CD4-positive, alpha-beta T cell (primary cell): ENCODE results near the gene GMFB. TPM values are rescaled to one million over a fixed set of nuclear protein-coding genes. Genes with fewer than 3 reads are reported as not detected.
A peak's percentile ranks its signal among the peaks of the same experiment; 100 is the strongest.

Source experiments
- ATAC-seq: fragments of 200-7000 bp; cut with Tn5 transposase; one replicate; pipeline ENCODE4 v1.10.0; 2022; ENCODE audit warnings: mild to moderate bottlenecking; ENCODE audit not compliant: poor library complexity
- CTCF ChIA-PET: fragments of 350-600 bp; sonication (Branson Sonifier 250); formaldehyde crosslinking; loops from one replicate; lab custom pipeline; 2021; ENCODE audit warnings: antibody characterized with exemption, inconsistent platforms; lab: Charles Lee
- POLR2A ChIA-PET: fragments of 350-600 bp; sonication (Branson Sonifier 250); formaldehyde crosslinking; loops from one replicate; lab custom pipeline; 2021; ENCODE audit warnings: antibody characterized with exemption, inconsistent platforms; lab: Charles Lee
- DNase-seq, 14 experiments: peaks; one replicate each; pipeline ENCODE4 v3.0.0-alpha.2; 2013 to 2020; ENCODE audit warnings: mixed read lengths in 2 of 14
- H3K27ac ChIP-seq, 2 donors: one replicate each; pipeline versions ENCODE4 v1.5.1 to v1.7.0; 2013; ENCODE audit warnings: low read length in 2 of 2, low read depth in 1 of 2, mild to moderate bottlenecking in 1 of 2
- H3K27me3 ChIP-seq, 2 experiments: 1 replicate in 1 of 2; 2 replicates in 1 of 2; pipeline versions ENCODE4 v1.6.1 to v1.7.0; 2013; ENCODE audit warnings: low read length in 2 of 2, control low read depth in 1 of 2, mild to moderate bottlenecking in 1 of 2, moderate library complexity in 1 of 2; ENCODE audit not compliant: insufficient read depth in 2 of 2, control insufficient read depth in 1 of 2
- H3K36me3 ChIP-seq: one replicate; pipeline ENCODE4 v1.6.1; 2013; ENCODE audit warnings: low read length, control low read depth; ENCODE audit not compliant: insufficient read depth
- H3K4me1 ChIP-seq: one replicate; pipeline ENCODE4 v1.6.1; 2013; ENCODE audit warnings: low read length, control low read depth; ENCODE audit not compliant: insufficient read depth
- H3K4me3 ChIP-seq: one replicate; pipeline ENCODE4 v1.5.1; 2013; ENCODE audit warnings: mild to moderate bottlenecking, low read length, moderate library complexity
- H3K9me3 ChIP-seq, 2 experiments: 1 replicate in 1 of 2; 2 replicates in 1 of 2; pipeline versions ENCODE4 v1.6.1 to v1.7.0; 2013; ENCODE audit warnings: low read length in 2 of 2, mild to moderate bottlenecking in 2 of 2, control low read depth in 1 of 2, moderate library complexity in 1 of 2; ENCODE audit not compliant: control insufficient read depth in 1 of 2, insufficient read depth in 1 of 2
- H3K27ac Mint-ChIP-seq: one replicate; pipeline ENCODE4 v1.8.0; 2020; ENCODE audit warnings: mixed read lengths
- H3K27me3 Mint-ChIP-seq: one replicate; pipeline ENCODE4 v1.8.0; 2021; ENCODE audit warnings: mixed read lengths
- H3K36me3 Mint-ChIP-seq: one replicate; pipeline ENCODE4 v1.8.0; 2021; ENCODE audit warnings: low read depth, mixed read lengths
- H3K4me1 Mint-ChIP-seq: one replicate; pipeline ENCODE4 v1.8.0; 2021; ENCODE audit warnings: low read depth, mixed read lengths
- H3K4me3 Mint-ChIP-seq: one replicate; pipeline ENCODE4 v1.8.0; 2020; ENCODE audit warnings: mild to moderate bottlenecking, mixed read lengths
- H3K9me3 Mint-ChIP-seq: one replicate; pipeline ENCODE4 v1.8.0; 2020; ENCODE audit warnings: mixed read lengths
- CTCF ChIP-seq: fragments of 200-600 bp; IDR thresholded peaks from one replicate; pipeline ENCODE4 v1.8.0; 2022; ENCODE audit warnings: antibody characterized with exemption, mild to moderate bottlenecking
- intact Hi-C, 2 experiments: fragments of 100-400 bp; cut with DNase I in 1 of 2; cut with micrococcal nuclease in 1 of 2; formaldehyde crosslinking; loops; one replicate each; pipeline versions ENCODE4 v1.15.1 to v1.9.0; 2023 to 2025; cut with DNase I, micrococcal nuclease
- total RNA-seq, 174 experiments: library from RNA in 2 of 174; stranded (reverse) in 2 of 174; gene quantifications; one replicate each; pipeline ENCODE4 v1.2.3 and lab custom pipeline; 2021 to 2026

The GMFB gene
- total RNA-seq, 2 experiments from 2014 or later = 39.5 to 43.5 TPM

- Mint-ChIP-seq H3K27ac (peak overlapping the region; percentile 17), H3K9me3 (no peaks in the 10 kb centered on the region), H3K27me3 (no peaks in the 10 kb centered on the region), H3K4me1 (peaks cover 37% of the 10 kb centered on the region), H3K36me3 (peaks cover 71% of the 10 kb centered on the region), H3K4me3 (no peak overlapping the region)
- intact Hi-C loops = loop anchor here (10.0 kb wide), 2 partner anchors 83 to 1103 kb away; partner anchors contain the start of genes KTN1 (in 1 of the 2) and SAMD4A (in 1 of the 2)
- no peaks in the 10 kb centered on the region for H3K9me3 ChIP-seq
- no peak overlapping the region for H3K27ac ChIP-seq
- H3K4me3 ChIP-seq = no peak overlapping the region
- ATAC-seq (no peak), DNase-seq (no peak)
- TF ChIP-seq CTCF = no peak
- no peaks in the 10 kb centered on the region for H3K27me3 ChIP-seq
- peaks cover 1% of the 10 kb centered on the region for H3K4me1 ChIP-seq
- CTCF ChIA-PET = no interaction called here
- POLR2A ChIA-PET = interaction anchor here (0.7 kb wide), 1 partner anchor 9 kb away, joined by 3 read pairs; no protein-coding TSS in a partner anchor
- H3K36me3 ChIP-seq = peaks cover 56% of the 10 kb centered on the region
Observed at GRCh38 chr14:54481695-54482094, 7.1 kb downstream of the GMFB start.

GRCh38 chr14:54480830-54481562 is 7.8 kb downstream of the GMFB start:
- Histone ChIP-seq H3K9me3 (no peaks in the 10 kb centered on the region), H3K27me3 (no peaks in the 10 kb centered on the region), H3K4me3 (no peak overlapping the region), H3K27ac (no peak overlapping the region), H3K36me3 (peaks cover 62% of the 10 kb centered on the region), H3K4me1 (no peaks in the 10 kb centered on the region)
- no peak for ATAC-seq
- H3K27ac Mint-ChIP-seq = no peak overlapping the region
- POLR2A ChIA-PET = no interaction called here
- peaks cover 30% of the 10 kb centered on the region for H3K4me1 Mint-ChIP-seq
- TF ChIP-seq CTCF = no peak
- H3K9me3 Mint-ChIP-seq = no peaks in the 10 kb centered on the region
- DNase-seq = no peak
- intact Hi-C loops = loop anchor here (10.0 kb wide), 2 partner anchors 84 to 1104 kb away; partner anchors contain the start of genes KTN1 (in 1 of the 2) and SAMD4A (in 1 of the 2)
- H3K36me3 Mint-ChIP-seq = peaks cover 78% of the 10 kb centered on the region
- CTCF ChIA-PET = no interaction called here
- H3K4me3 Mint-ChIP-seq = no peak overlapping the region
- H3K27me3 Mint-ChIP-seq = no peaks in the 10 kb centered on the region

GRCh38 chr14:54478636-54479215 is 10.1 kb downstream of the GMFB start:
- no peaks in the 10 kb centered on the region for H3K9me3 Mint-ChIP-seq
- peaks cover 7% of the 10 kb centered on the region for H3K4me1 Mint-ChIP-seq
- Histone ChIP-seq H3K9me3 (no peaks in the 10 kb centered on the region), H3K4me1 (no peaks in the 10 kb centered on the region), H3K4me3 (no peak overlapping the region), H3K36me3 (peaks cover 62% of the 10 kb centered on the region), H3K27me3 (no peaks in the 10 kb centered on the region), H3K27ac (no peak overlapping the region)
- peaks cover 91% of the 10 kb centered on the region for H3K36me3 Mint-ChIP-seq
- no peak for DNase-seq
- intact Hi-C loops = no loop called here
- CTCF ChIA-PET = no interaction called here
- no peak for ATAC-seq
- no peaks in the 10 kb centered on the region for H3K27me3 Mint-ChIP-seq
- TF ChIP-seq CTCF = no peak
- H3K27ac Mint-ChIP-seq = no peak overlapping the region
- POLR2A ChIA-PET = no interaction called here
- H3K4me3 Mint-ChIP-seq = no peak overlapping the region
